Thoracic aorta (tissue), 2 donors: ENCODE results near the gene VWA3A. TPM values are rescaled to one million over a fixed set of nuclear protein-coding genes. Genes with fewer than 3 reads are reported as not detected.
"Not testable (repeated sequence)": the region's sequence is repeated elsewhere in the genome, so short reads cannot be mapped to it uniquely, and the experiment has no call there.

Experiments used
- ATAC-seq: fragments of 150-250 bp; one replicate; pipeline ENCODE4 v1.8.0; 2017; ENCODE audit warnings: low read depth; ENCODE audit not compliant: insufficient number of reproducible peaks, low FRiP score
- DNase-seq: peaks from one replicate; pipeline ENCODE4 v3.0.0-alpha.2; 2020; ENCODE audit warnings: low spot score
- H3K27ac ChIP-seq, 2 donors: fragments of 200-600 bp; sonication (generic); 1 replicate in 1 of 2; 2 replicates in 1 of 2; pipeline ENCODE4 v1.5.1; 2016; ENCODE audit warnings: mild to moderate bottlenecking in 2 of 2, moderate library complexity in 2 of 2
- H3K27me3 ChIP-seq: fragments of 200-600 bp; sonication (generic); replicated peaks from 2 replicates; pipeline ENCODE4 v1.6.0; 2016; ENCODE audit warnings: mild to moderate bottlenecking; ENCODE audit not compliant: insufficient read depth
- H3K36me3 ChIP-seq: fragments of 200-600 bp; sonication (generic); one replicate; pipeline ENCODE4 v1.5.1; 2016
- H3K4me1 ChIP-seq, 2 donors: fragments of 200-600 bp; sonication (generic); 1 replicate in 1 of 2; 2 replicates in 1 of 2; pipeline versions ENCODE4 v1.5.1 to v1.6.0; 2016; ENCODE audit warnings: low read depth in 2 of 2, mild to moderate bottlenecking in 1 of 2; ENCODE audit not compliant: control insufficient read depth in 1 of 2
- H3K4me3 ChIP-seq: fragments of 200-600 bp; sonication (generic); 2 replicates; pipeline ENCODE4 v1.5.1; 2016; ENCODE audit warnings: mild to moderate bottlenecking
- H3K9me3 ChIP-seq: fragments of 200-600 bp; sonication (generic); 2 replicates; pipeline ENCODE4 v1.5.1; 2016
- CTCF ChIP-seq: fragments of 200-600 bp; sonication (generic); IDR thresholded peaks from one replicate; pipeline ENCODE4 v1.5.1; 2019; ENCODE audit warnings: antibody characterized with exemption
- total RNA-seq, 2 donors: library from RNA; depleted of rRNA; stranded (reverse); fragments of >200 nt; gene quantifications; one replicate each; pipeline versions ENCODE4 v1.1.0 to v1.2.3, GENCODE V29; 2016

Gene VWA3A
- total RNA-seq, 2 donors from 2014 or later = 2.3 TPM; not detected in 1

DNA sequence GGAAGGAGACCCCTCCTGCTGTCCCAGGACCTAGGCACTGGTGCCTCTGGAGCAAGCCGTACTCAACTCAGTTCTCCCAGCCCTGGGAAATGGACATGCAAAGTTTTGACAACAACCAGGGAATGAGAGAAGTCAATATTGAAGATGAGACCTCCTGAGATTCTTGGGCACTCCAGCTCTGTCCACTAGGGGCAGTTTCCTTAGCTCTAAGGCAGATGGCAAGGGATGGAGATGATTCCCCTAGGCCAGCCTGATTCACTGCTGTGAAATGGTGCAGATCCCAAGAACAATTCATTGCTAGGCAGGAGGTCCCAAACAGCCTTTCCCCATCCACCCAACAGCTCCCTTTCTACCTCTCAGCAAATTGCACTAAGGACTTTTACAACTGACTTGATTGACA, 49.4 kb downstream of the VWA3A start:
- H3K9me3 ChIP-seq = no peaks in the 10 kb centered on the region
- no peak for TF ChIP-seq CTCF
- DNase-seq (no peak), ATAC-seq (no peak)
- H3K36me3 ChIP-seq = no peaks in the 10 kb centered on the region
- no peaks in the 10 kb centered on the region for H3K4me1 ChIP-seq
- no peaks in the 10 kb centered on the region for H3K27me3 ChIP-seq
- no peak overlapping the region for H3K4me3 ChIP-seq
- no peak overlapping the region for H3K27ac ChIP-seq

DNA sequence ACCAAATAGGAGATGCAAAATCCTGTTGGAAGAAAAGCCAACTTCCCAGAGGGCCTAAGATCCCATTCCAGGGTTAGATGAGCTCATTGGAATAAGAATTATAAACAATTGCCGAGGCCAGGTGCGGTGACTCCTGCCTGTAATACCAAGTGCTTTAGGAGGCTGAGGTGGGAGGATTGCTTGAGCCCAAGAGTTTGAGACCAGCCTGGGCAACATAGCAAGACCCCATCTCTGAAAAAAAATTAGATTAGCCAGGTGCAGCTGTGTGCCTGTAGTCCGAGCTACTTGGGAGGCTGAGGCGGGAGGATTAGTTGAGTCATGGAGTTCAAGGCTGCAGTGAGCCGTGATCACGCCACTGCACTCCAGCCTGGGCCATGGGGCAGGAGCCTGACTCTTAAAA, 52.2 kb downstream of the VWA3A start:
- H3K27me3 ChIP-seq = no peaks in the 10 kb centered on the region
- no peak overlapping the region for H3K27ac ChIP-seq
- no peaks in the 10 kb centered on the region for H3K9me3 ChIP-seq
- no peak for ATAC-seq
- no peak for DNase-seq
- no peak overlapping the region for H3K4me3 ChIP-seq
- H3K36me3 ChIP-seq = no peaks in the 10 kb centered on the region
- TF ChIP-seq CTCF = no peak
- H3K4me1 ChIP-seq = no peaks in the 10 kb centered on the region

DNA sequence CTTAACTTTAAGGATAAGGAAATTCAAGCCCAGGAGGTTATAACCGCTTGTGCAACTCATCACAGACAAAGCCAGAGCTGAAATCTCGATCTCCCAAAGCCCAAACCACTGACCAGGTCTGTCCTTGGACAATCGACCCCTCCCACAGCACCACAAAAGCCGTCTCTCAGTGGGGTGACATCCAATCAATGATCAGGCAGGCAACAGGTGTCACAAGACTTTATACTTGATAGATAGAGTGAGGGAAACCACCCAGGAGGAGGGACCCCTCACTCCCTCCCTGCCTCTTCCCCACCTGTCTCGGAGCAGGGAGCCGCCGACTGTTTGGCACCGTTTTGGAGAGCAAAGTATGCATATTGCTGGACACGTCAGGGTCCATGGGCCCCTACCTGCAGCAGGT, 55.5 kb downstream of the VWA3A start:
- Histone ChIP-seq H3K4me1 (no peaks in the 10 kb centered on the region), H3K27me3 (no peaks in the 10 kb centered on the region), H3K4me3 (no peak overlapping the region), H3K36me3 (no peaks in the 10 kb centered on the region), H3K27ac (no peak overlapping the region), H3K9me3 (no peaks in the 10 kb centered on the region)
- DNase-seq (no peak), ATAC-seq (no peak)
- TF ChIP-seq CTCF = no peak

- ATAC-seq (no peak), DNase-seq (no peak)
- H3K9me3 ChIP-seq = no peaks in the 10 kb centered on the region
- no peaks in the 10 kb centered on the region for H3K27me3 ChIP-seq
- H3K4me1 ChIP-seq = no peaks in the 10 kb centered on the region
- H3K36me3 ChIP-seq = no peaks in the 10 kb centered on the region
- H3K4me3 ChIP-seq = no peak overlapping the region
- H3K27ac ChIP-seq = no peak overlapping the region
- TF ChIP-seq CTCF = no peak
Measured at GRCh38 chr16:22151246-22151998, 59.1 kb downstream of the VWA3A start.

GRCh38 chr16:22152316-22152715, 60.0 kb downstream of the VWA3A start:
- H3K9me3 ChIP-seq = no peaks in the 10 kb centered on the region
- H3K36me3 ChIP-seq = no peaks in the 10 kb centered on the region
- TF ChIP-seq CTCF = no peak
- DNase-seq (no peak), ATAC-seq (no peak)
- no peaks in the 10 kb centered on the region for H3K27me3 ChIP-seq
- no peak overlapping the region for H3K4me3 ChIP-seq
- no peak overlapping the region for H3K27ac ChIP-seq
- H3K4me1 ChIP-seq = no peaks in the 10 kb centered on the region

DNA sequence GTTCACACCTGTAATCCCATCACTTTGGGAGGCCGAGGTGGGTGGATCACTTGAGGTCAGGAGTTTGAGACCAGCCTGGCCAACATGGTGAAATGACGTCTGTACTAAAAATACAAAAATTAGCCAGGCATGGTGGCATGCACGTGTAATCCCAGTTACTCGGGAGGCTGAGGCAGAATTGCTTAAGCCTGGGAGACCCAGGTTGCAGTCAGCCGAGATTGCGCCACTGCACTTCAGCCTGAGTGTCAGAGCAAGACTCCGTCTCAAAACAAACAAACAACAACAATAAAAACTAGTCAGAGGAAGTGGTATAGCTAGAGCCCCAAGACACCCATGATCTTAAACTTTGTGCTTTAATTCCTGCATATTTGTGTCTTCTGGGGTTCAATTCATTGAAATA, 60.7 kb downstream of the VWA3A start:
- H3K9me3 ChIP-seq, DNase-seq, H3K4me1 ChIP-seq, ATAC-seq, H3K4me3 ChIP-seq, H3K27ac ChIP-seq, H3K27me3 ChIP-seq, H3K36me3 ChIP-seq: not testable (repeated sequence)
